Measurements from ENCODE around the gene IGHMBP2. TPM values are rescaled to one million over a fixed set of nuclear protein-coding genes. Genes with fewer than 3 reads are reported as not detected.

IGHMBP2 gene
- total RNA-seq: 8.5 and 9.8 TPM in 2 replicates

DNA sequence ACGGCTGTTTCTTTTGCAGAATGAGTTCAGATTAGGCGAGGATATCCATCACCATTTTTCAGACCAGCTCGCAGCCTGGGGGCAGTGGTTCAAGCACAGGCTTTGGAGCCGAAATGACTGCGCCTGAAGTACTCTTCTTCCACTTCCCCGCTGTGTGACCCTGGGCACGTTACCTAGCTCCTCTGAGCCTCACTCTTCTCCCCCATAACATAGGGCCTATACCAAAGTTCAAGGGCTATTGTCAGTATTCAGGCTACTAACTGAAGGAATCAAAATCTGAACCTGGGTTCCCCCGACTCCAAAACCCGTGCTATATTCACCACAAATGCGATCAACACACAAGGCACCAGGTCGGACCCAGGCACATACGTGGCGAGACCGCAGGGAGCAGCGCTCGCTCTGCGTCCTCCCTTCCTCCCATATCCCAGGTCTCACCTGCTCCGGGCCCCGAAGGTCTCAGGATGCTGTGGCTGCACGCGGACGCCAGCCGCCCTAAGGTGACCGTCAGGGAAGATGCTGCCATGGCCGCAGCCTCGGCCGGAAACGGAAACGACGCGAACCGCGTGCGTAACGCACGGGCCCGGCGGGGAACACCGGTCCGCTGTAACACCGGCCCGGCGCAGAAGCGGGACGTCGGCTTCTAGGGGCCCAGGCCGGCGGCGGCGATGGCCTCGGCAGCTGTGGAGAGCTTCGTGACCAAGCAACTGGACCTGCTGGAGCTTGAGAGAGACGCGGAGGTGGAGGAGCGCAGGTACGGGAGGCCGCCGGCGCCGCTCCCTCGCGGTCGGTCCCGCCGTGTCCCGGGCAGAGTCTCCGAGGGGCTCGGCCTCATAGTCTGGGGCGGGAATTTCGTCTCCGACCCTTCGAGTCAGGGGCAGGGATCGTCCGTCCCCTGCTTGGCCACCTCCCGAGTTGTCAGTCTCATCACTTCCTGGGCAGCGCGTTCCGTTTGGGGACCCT is at the start of gene IGHMBP2, which contains the start of gene MRPL21:
Gene IGHMBP2 (plus strand): TSS at position 604 of the 960 bp plus-strand sequence. CDS start 62 bp downstream, at position 666.
Gene MRPL21 (minus strand): TSS at position 545 of the 960 bp plus-strand sequence. CDS start 22 bp downstream, at position 523.

DNA sequence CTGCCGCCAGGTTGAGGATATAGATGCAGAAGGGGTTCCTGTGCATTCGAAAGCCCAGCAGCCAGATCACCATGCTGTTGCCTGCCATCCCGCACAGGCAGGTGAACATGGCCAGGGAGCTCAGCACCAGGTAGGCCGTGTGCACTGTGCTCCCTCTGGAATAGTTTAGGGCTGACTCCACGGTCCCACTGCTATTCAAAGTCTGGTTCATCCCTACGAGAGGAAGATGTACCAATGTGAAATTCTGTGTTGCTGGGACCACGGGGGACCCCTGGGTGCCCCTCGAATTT is 77.0 kb downstream of the IGHMBP2 start, which contains the start of gene MRGPRD:
Gene MRGPRD (minus strand): TSS at position 211 of the 290 bp plus-strand sequence. CDS start 0 bp downstream, at position 211.

Other genes starting within 250 kb of the IGHMBP2 start
- 0.28 and 2.7 TPM in 2 replicates for gene GAL, start 219.3 kb upstream of the IGHMBP2 start, total RNA-seq
- 0.54 and 0.66 TPM in 2 replicates for gene TESMIN, start 152.4 kb upstream of the IGHMBP2 start, total RNA-seq
- 66.5 and 109 TPM in 2 replicates for gene CPT1A, start 62.0 kb upstream of the IGHMBP2 start, total RNA-seq
- gene MRPL21, start 59 bp upstream of the IGHMBP2 start, total RNA-seq: 75.7 and 100 TPM in 2 replicates
- gene MRGPRD, start 77.1 kb downstream of the IGHMBP2 start, total RNA-seq: not detected in 2 replicates
- 0.38 TPM in 1 of 2 replicates, not detected in the other for gene MRGPRF, start 109.4 kb downstream of the IGHMBP2 start, total RNA-seq
- 8.9 and 9.6 TPM in 2 replicates for gene TPCN2, start 145.0 kb downstream of the IGHMBP2 start, total RNA-seq

Measured in endothelial cell of coronary artery (primary cell).